ENCODE data around the gene ERG. TPM values are rescaled to one million over a fixed set of nuclear protein-coding genes. Genes with fewer than 3 reads are reported as not detected.

ERG gene
- total and polyA plus RNA-seq, 2 experiments from 2014 or later = 0.14 to 0.44 TPM

DNA sequence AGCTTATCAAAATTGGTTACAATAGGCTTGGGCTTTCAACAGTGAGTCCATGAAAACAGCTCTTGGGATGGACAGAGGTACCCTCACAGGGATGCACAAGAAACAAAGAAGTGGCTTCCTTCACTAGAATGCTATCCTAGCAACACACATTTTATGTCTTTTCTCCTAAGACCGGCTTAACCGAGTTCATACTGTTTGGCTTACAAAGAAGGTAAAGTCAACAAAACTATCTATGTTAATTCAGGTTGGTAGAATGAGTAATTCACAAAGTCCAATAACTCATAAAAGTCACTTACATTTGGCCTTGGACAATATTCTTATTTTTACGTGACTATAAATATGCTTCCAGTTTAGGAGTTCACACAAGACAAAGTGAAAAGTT lies 9.0 kb downstream of the ERG start (continued):
- TF ChIP-seq, protein P1, sequence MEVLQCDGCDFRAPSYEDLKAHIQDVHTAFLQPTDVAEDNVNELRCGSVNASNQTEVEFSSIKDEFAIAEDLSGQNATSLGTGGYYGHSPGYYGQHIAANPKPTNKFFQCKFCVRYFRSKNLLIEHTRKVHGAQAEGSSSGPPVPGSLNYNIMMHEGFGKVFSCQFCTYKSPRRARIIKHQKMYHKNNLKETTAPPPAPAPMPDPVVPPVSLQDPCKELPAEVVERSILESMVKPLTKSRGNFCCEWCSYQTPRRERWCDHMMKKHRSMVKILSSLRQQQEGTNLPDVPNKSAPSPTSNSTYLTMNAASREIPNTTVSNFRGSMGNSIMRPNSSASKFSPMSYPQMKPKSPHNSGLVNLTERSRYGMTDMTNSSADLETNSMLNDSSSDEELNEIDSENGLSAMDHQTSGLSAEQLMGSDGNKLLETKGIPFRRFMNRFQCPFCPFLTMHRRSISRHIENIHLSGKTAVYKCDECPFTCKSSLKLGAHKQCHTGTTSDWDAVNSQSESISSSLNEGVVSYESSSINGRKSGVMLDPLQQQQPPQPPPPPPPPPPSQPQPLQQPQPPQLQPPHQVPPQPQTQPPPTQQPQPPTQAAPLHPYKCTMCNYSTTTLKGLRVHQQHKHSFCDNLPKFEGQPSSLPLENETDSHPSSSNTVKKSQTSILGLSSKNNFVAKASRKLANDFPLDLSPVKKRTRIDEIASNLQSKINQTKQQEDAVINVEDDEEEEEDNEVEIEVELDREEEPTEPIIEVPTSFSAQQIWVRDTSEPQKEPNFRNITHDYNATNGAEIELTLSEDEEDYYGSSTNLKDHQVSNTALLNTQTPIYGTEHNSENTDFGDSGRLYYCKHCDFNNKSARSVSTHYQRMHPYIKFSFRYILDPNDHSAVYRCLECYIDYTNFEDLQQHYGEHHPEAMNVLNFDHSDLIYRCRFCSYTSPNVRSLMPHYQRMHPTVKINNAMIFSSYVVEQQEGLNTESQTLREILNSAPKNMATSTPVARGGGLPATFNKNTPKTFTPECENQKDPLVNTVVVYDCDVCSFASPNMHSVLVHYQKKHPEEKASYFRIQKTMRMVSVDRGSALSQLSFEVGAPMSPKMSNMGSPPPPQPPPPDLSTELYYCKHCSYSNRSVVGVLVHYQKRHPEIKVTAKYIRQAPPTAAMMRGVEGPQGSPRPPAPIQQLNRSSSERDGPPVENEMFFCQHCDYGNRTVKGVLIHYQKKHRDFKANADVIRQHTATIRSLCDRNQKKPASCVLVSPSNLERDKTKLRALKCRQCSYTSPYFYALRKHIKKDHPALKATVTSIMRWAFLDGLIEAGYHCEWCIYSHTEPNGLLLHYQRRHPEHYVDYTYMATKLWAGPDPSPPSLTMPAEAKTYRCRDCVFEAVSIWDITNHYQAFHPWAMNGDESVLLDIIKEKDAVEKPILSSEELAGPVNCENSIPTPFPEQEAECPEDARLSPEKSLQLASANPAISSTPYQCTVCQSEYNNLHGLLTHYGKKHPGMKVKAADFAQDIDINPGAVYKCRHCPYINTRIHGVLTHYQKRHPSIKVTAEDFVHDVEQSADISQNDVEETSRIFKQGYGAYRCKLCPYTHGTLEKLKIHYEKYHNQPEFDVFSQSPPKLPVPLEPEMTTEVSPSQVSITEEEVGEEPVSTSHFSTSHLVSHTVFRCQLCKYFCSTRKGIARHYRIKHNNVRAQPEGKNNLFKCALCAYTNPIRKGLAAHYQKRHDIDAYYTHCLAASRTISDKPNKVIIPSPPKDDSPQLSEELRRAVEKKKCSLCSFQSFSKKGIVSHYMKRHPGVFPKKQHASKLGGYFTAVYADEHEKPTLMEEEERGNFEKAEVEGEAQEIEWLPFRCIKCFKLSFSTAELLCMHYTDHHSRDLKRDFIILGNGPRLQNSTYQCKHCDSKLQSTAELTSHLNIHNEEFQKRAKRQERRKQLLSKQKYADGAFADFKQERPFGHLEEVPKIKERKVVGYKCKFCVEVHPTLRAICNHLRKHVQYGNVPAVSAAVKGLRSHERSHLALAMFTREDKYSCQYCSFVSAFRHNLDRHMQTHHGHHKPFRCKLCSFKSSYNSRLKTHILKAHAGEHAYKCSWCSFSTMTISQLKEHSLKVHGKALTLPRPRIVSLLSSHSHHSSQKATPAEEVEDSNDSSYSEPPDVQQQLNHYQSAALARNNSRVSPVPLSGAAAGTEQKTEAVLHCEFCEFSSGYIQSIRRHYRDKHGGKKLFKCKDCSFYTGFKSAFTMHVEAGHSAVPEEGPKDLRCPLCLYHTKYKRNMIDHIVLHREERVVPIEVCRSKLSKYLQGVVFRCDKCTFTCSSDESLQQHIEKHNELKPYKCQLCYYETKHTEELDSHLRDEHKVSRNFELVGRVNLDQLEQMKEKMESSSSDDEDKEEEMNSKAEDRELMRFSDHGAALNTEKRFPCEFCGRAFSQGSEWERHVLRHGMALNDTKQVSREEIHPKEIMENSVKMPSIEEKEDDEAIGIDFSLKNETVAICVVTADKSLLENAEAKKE (CRISPR knock-in tag; IDR thresholded peaks at IDR 0.05) = no peak
- TF ChIP-seq CREB1 (CRISPR knock-in tag; IDR thresholded peaks at IDR 0.05; ENCODE audit: low read depth) (no peak), POLR2AphosphoS5 (IDR thresholded peaks at IDR 0.05; ENCODE audit: low read depth) (no peak)
- TF ChIP-seq, protein P2, sequence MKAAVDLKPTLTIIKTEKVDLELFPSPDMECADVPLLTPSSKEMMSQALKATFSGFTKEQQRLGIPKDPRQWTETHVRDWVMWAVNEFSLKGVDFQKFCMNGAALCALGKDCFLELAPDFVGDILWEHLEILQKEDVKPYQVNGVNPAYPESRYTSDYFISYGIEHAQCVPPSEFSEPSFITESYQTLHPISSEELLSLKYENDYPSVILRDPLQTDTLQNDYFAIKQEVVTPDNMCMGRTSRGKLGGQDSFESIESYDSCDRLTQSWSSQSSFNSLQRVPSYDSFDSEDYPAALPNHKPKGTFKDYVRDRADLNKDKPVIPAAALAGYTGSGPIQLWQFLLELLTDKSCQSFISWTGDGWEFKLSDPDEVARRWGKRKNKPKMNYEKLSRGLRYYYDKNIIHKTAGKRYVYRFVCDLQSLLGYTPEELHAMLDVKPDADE (IDR thresholded peaks at IDR 0.05) = no peak

DNA sequence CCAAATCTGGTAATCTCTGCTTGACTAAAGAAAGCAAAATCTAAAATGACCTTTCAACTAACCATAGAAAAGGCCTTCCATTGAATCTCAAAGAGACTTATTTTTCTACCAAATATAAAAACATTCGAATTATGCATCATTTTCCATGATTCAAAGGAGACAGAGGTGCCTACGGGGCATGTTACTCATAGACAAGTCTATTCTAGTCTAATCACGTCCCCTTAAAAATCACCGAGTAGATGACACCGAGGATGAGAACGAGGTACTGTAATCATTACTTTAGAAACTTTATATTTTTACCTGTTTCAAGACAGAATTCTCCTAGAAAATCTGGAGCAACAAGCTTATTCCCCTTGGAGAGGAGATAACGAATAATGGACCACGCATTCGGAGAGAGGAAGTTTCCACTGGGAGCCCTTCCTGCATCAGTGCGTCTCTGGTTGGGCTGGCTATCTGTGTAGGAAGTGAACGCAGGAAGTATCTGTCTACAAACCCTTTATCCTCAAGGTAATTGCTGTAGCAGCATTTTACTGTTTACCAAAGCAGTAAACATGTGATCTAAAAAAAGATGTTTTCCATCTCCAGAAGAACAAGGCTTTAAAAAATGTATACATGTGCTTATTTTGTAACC lies 9.5 kb downstream of the ERG start:
- H3F3A ChIP-seq (replicated peaks; ENCODE audit: low read depth) = no peaks in the 10 kb centered on the region
- H3K4me1 ChIP-seq (ENCODE audit: insufficient read depth) = peaks cover 23% of the 10 kb centered on the region
- no peaks in the 10 kb centered on the region for H3K27me3 ChIP-seq (ENCODE audit: insufficient read depth)
- no peaks in the 10 kb centered on the region for H4K20me1 ChIP-seq (replicated peaks; ENCODE audit: insufficient read depth)
- no peak overlapping the region for H3K4me2 ChIP-seq
- no peak overlapping the region for H3K4me3 ChIP-seq
- no peak overlapping the region for H2AFZ ChIP-seq
- no peaks in the 10 kb centered on the region for H3K9me2 ChIP-seq (ENCODE audit: insufficient read depth)
- Mint-ChIP-seq H3K27ac (peak overlapping the region; percentile 94), H3K4me1 (peaks cover 55% of the 10 kb centered on the region), H3K4me3 (no peak overlapping the region), H3K27me3 (ENCODE audit: insufficient read depth, low read depth, poor library complexity) (peaks cover 2% of the 10 kb centered on the region), H3K36me3 (ENCODE audit: low read depth) (no peaks in the 10 kb centered on the region), H3K9me3 (no peaks in the 10 kb centered on the region)
- no peaks in the 10 kb centered on the region for H3K79me2 ChIP-seq (replicated peaks; ENCODE audit: insufficient read depth)
- peak overlapping the region; percentile 79 for H3K27ac ChIP-seq (ENCODE audit: low read depth)
- no peak for DNase-seq (ENCODE audit: low spot score)
- ATAC-seq = no peak
- no peaks in the 10 kb centered on the region for H3K36me3 ChIP-seq (ENCODE audit: insufficient read depth)
- no peak for TF ChIP-seq ZNF114 (CRISPR knock-in tag; IDR thresholded peaks at IDR 0.05)
- no peak for TF ChIP-seq CREB1 (CRISPR knock-in tag; IDR thresholded peaks at IDR 0.05; ENCODE audit: low read depth)
- TF ChIP-seq EZH2 (IDR thresholded peaks at IDR 0.05; ENCODE audit: low read depth, unreplicated experiment) = no peak
- TF ChIP-seq ZNF331 (CRISPR knock-in tag; IDR thresholded peaks at IDR 0.05; ENCODE audit: low read depth) = no peak
- TF ChIP-seq, protein P2 (IDR thresholded peaks at IDR 0.05) = no peak
- TF ChIP-seq, protein P3, sequence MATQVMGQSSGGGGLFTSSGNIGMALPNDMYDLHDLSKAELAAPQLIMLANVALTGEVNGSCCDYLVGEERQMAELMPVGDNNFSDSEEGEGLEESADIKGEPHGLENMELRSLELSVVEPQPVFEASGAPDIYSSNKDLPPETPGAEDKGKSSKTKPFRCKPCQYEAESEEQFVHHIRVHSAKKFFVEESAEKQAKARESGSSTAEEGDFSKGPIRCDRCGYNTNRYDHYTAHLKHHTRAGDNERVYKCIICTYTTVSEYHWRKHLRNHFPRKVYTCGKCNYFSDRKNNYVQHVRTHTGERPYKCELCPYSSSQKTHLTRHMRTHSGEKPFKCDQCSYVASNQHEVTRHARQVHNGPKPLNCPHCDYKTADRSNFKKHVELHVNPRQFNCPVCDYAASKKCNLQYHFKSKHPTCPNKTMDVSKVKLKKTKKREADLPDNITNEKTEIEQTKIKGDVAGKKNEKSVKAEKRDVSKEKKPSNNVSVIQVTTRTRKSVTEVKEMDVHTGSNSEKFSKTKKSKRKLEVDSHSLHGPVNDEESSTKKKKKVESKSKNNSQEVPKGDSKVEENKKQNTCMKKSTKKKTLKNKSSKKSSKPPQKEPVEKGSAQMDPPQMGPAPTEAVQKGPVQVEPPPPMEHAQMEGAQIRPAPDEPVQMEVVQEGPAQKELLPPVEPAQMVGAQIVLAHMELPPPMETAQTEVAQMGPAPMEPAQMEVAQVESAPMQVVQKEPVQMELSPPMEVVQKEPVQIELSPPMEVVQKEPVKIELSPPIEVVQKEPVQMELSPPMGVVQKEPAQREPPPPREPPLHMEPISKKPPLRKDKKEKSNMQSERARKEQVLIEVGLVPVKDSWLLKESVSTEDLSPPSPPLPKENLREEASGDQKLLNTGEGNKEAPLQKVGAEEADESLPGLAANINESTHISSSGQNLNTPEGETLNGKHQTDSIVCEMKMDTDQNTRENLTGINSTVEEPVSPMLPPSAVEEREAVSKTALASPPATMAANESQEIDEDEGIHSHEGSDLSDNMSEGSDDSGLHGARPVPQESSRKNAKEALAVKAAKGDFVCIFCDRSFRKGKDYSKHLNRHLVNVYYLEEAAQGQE (IDR thresholded peaks at IDR 0.05; ENCODE audit: unreplicated experiment) = no peak
- TF ChIP-seq STAT1 (IDR thresholded peaks at IDR 0.05; ENCODE audit: unreplicated experiment) = no peak
